RWPE2 (cell line): Measurements from ENCODE around the gene MBNL2.

ENCODE experiments used
- ATAC-seq: fragments of 200-7000 bp; cut with Tn5 transposase; 3 replicates; pipeline ENCODE4 v1.9.1; 2021; ENCODE audit warnings: low read depth
- DNase-seq: peaks from one replicate; pipeline ENCODE4 v3.0.0-alpha.2; 2020; ENCODE audit warnings: low spot score
- H3K27ac ChIP-seq: fragments of 450-650 bp; 2 replicates; pipeline ENCODE4 v1.5.1; 2017; ENCODE audit warnings: mild to moderate bottlenecking; ENCODE audit not compliant: poor library complexity, severe bottlenecking
- H3K27me3 ChIP-seq: fragments of 250-450 bp; sonication (Bioruptor Pico); 2 replicates; pipeline ENCODE4 v1.5.1; 2021; ENCODE audit warnings: mild to moderate bottlenecking, moderate library complexity; ENCODE audit not compliant: insufficient read depth, poor library complexity, severe bottlenecking
- H3K36me3 ChIP-seq: fragments of 250-450 bp; sonication (Bioruptor Pico); 2 replicates; pipeline ENCODE4 v1.5.1; 2020; ENCODE audit warnings: low read depth, mild to moderate bottlenecking, moderate library complexity
- H3K4me1 ChIP-seq: fragments of 250-450 bp; sonication (Bioruptor Pico); 2 replicates; pipeline ENCODE4 v1.5.1; 2021; ENCODE audit warnings: mild to moderate bottlenecking, moderate library complexity; ENCODE audit not compliant: insufficient read depth, poor library complexity, severe bottlenecking
- H3K4me3 ChIP-seq: fragments of 250-450 bp; sonication (Bioruptor Pico); 2 replicates; pipeline ENCODE4 v1.5.1; 2021; ENCODE audit warnings: mild to moderate bottlenecking, moderate library complexity; ENCODE audit not compliant: severe bottlenecking
- H3K9me3 ChIP-seq: fragments of 250-450 bp; sonication (Bioruptor Pico); 2 replicates; pipeline ENCODE4 v1.5.1; 2021; ENCODE audit warnings: mild to moderate bottlenecking, moderate library complexity; ENCODE audit not compliant: severe bottlenecking
- CTCF ChIP-seq: fragments of 450-650 bp; IDR thresholded peaks from one replicate; pipeline ENCODE4 v1.5.1; 2017; ENCODE audit warnings: mild to moderate bottlenecking, moderate library complexity; ENCODE audit not compliant: poor library complexity, severe bottlenecking

The MBNL2 gene

GRCh38 chr13:97339988-97340749, 118.0 kb downstream of the MBNL2 start:
- Histone ChIP-seq H3K4me1 (peaks cover 5% of the 10 kb centered on the region), H3K27me3 (no peaks in the 10 kb centered on the region), H3K4me3 (no peak overlapping the region), H3K9me3 (no peaks in the 10 kb centered on the region), H3K27ac (peak overlapping the region; percentile 4), H3K36me3 (peaks cover 36% of the 10 kb centered on the region)
- ATAC-seq (no peak), DNase-seq (no peak)
- no peak for TF ChIP-seq CTCF

DNA sequence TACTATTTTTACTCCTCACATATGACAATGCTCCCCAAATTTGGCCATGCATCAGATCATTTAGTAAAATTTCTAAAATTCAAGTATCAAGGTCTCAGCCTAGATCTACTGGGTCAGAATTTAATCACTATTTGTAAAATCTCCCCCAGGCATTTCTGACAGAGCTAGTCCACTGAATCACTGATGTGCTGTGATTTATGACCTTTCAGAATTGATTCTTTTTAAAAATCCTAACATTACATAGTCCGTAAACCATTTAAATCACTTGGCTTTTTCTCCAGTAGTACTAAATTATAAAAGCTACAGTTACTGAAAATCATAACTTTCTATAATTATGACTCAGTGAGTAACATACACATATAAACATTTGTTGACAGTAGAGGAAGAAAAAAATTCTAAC, 119.0 kb downstream of the MBNL2 start:
- no peaks in the 10 kb centered on the region for H3K9me3 ChIP-seq
- H3K4me1 ChIP-seq = peaks cover 5% of the 10 kb centered on the region
- H3K36me3 ChIP-seq = peaks cover 32% of the 10 kb centered on the region
- H3K4me3 ChIP-seq = no peak overlapping the region
- H3K27me3 ChIP-seq = no peaks in the 10 kb centered on the region
- DNase-seq = no peak
- no peak for TF ChIP-seq CTCF
- peak; percentile 41; the same call in 1 of the 3 replicates for ATAC-seq
- peak overlapping the region; percentile 4 for H3K27ac ChIP-seq

- H3K36me3 ChIP-seq = peaks cover 27% of the 10 kb centered on the region
- no peak for DNase-seq
- H3K27me3 ChIP-seq = no peaks in the 10 kb centered on the region
- H3K4me1 ChIP-seq = peaks cover 5% of the 10 kb centered on the region
- H3K4me3 ChIP-seq = no peak overlapping the region
- ATAC-seq = no peak
- H3K9me3 ChIP-seq = no peaks in the 10 kb centered on the region
- no peak overlapping the region for H3K27ac ChIP-seq
- no peak for TF ChIP-seq CTCF
Measured at GRCh38 chr13:97342136-97342535, 120.0 kb downstream of the MBNL2 start.

- Histone ChIP-seq H3K27me3 (no peaks in the 10 kb centered on the region), H3K36me3 (peaks cover 27% of the 10 kb centered on the region), H3K4me3 (no peak overlapping the region), H3K27ac (no peak overlapping the region), H3K4me1 (peaks cover 5% of the 10 kb centered on the region), H3K9me3 (no peaks in the 10 kb centered on the region)
- no peak for DNase-seq
- ATAC-seq = no peak
- TF ChIP-seq CTCF = no peak
Measured at GRCh38 chr13:97342936-97343335, 120.8 kb downstream of the MBNL2 start.
